ENCODE measurements around the gene S100A8.

GRCh38 chr1:153403421-153404085, 12.7 kb upstream of the S100A8 start:
- TF ChIP-seq CTCF (IDR thresholded peaks at IDR 0.05) (no peak), POLR2AphosphoS5 (IDR thresholded peaks at IDR 0.05) (no peak), POLR2A (IDR thresholded peaks at IDR 0.05) (no peak)
